WTC11 (cell line): ENCODE results near the gene FKBP10. TPM values are rescaled to one million over a fixed set of nuclear protein-coding genes. Genes with fewer than 3 reads are reported as not detected.

Experiments
- ATAC-seq: fragments of 200-7000 bp; cut with Tn5 transposase; 2 replicates; pipeline ENCODE4 v1.10.0; 2021; ENCODE audit warnings: mild to moderate bottlenecking, moderate library complexity
- CTCF ChIA-PET: fragments of 300-600 bp; sonication (Branson Sonifier 250); formaldehyde crosslinking; loops from one replicate; lab custom pipeline; 2021; ENCODE audit warnings: antibody characterized with exemption; lab: Charles Lee
- POLR2A ChIA-PET: fragments of 350-600 bp; sonication (Branson Sonifier 250); formaldehyde crosslinking; loops from one replicate; lab custom pipeline; 2021; ENCODE audit warnings: antibody characterized with exemption; lab: Charles Lee
- DNase-seq: peaks from one replicate; pipeline ENCODE4 v3.0.0; 2021; ENCODE audit warnings: low spot score
- H3K27ac Mint-ChIP-seq: 2 replicates; pipeline ENCODE4 v1.8.0; 2021; ENCODE audit warnings: mixed read lengths
- H3K27me3 Mint-ChIP-seq: 2 replicates; pipeline ENCODE4 v1.8.0; 2021; ENCODE audit warnings: low read depth, mild to moderate bottlenecking, moderate library complexity, mixed read lengths
- H3K36me3 Mint-ChIP-seq: 2 replicates; pipeline ENCODE4 v1.8.0; 2021; ENCODE audit warnings: mixed read lengths
- H3K4me1 Mint-ChIP-seq: 2 replicates; pipeline ENCODE4 v1.8.0; 2022; ENCODE audit warnings: mixed read lengths
- H3K4me3 Mint-ChIP-seq: 2 replicates; pipeline ENCODE4 v1.8.0; 2021; ENCODE audit warnings: mild to moderate bottlenecking, moderate library complexity, mixed read lengths
- H3K9me3 Mint-ChIP-seq: 2 replicates; pipeline ENCODE4 v1.8.0; 2021; ENCODE audit warnings: mixed read lengths
- ESRRA ChIP-seq: sonication (generic); formaldehyde crosslinking; IDR thresholded peaks from 2 replicates; pipeline ENCODE4 v1.8.1; 2022; ENCODE audit warnings: mild to moderate bottlenecking, missing genetic modification reagents, borderline replicate concordance
- GABPB1 ChIP-seq: sonication (generic); formaldehyde crosslinking; IDR thresholded peaks from 2 replicates; pipeline ENCODE4 v1.8.1; 2023; ENCODE audit warnings: mild to moderate bottlenecking, missing genetic modification reagents
- JUN ChIP-seq: sonication (generic); formaldehyde crosslinking; IDR thresholded peaks from 2 replicates; pipeline ENCODE4 v1.8.0; 2023; ENCODE audit warnings: mild to moderate bottlenecking, missing genetic modification reagents
- NFE2L1 ChIP-seq: sonication (generic); formaldehyde crosslinking; IDR thresholded peaks from 2 replicates; pipeline ENCODE4 v1.8.1; 2023; ENCODE audit warnings: missing genetic modification reagents
- RORB ChIP-seq: fragments of 250-450 bp; sonication (Bioruptor Pico); IDR thresholded peaks from 2 replicates; pipeline ENCODE4 v1.9.0; 2021; ENCODE audit warnings: mild to moderate bottlenecking
- SMAD4 ChIP-seq: sonication (generic); formaldehyde crosslinking; IDR thresholded peaks from 2 replicates; pipeline ENCODE4 v1.8.0; 2022; ENCODE audit warnings: mild to moderate bottlenecking, missing genetic modification reagents
- SP1 ChIP-seq: sonication (generic); formaldehyde crosslinking; conservative IDR thresholded peaks from 2 replicates; pipeline ENCODE4 v1.8.1; 2022; ENCODE audit warnings: missing genetic modification reagents
- ZNF138 ChIP-seq: sonication (generic); formaldehyde crosslinking; conservative IDR thresholded peaks from 2 replicates; pipeline ENCODE4 v1.8.1; 2022; ENCODE audit warnings: mild to moderate bottlenecking, moderate library complexity, missing genetic modification reagents
- ZNF263 ChIP-seq: sonication (generic); formaldehyde crosslinking; IDR thresholded peaks from 2 replicates; pipeline ENCODE4 v1.8.1; 2022; ENCODE audit warnings: low read depth, mild to moderate bottlenecking, moderate library complexity, missing genetic modification reagents
- ZNF671 ChIP-seq: fragments of 250-450 bp; sonication (Bioruptor Pico); IDR thresholded peaks from 2 replicates; pipeline ENCODE4 v1.8.0; 2021; ENCODE audit warnings: mild to moderate bottlenecking
- total RNA-seq: library from RNA; stranded (reverse); gene quantifications from 3 replicates; pipeline ENCODE4 v1.2.3, GENCODE V29; 2021
- TF ChIP-seq, protein P1 (sequence below): fragments of 250-450 bp; sonication (Bioruptor Pico); IDR thresholded peaks from 2 replicates; pipeline ENCODE4 v1.9.0; 2021; ENCODE audit warnings: mild to moderate bottlenecking
- TF ChIP-seq, protein P2 (sequence below): fragments of 250-450 bp; sonication (Bioruptor Pico); IDR thresholded peaks from 2 replicates; pipeline ENCODE4 v1.8.0; 2021; ENCODE audit warnings: mild to moderate bottlenecking
- TF ChIP-seq, protein P3 (sequence below): sonication (generic); formaldehyde crosslinking; IDR thresholded peaks from 2 replicates; pipeline ENCODE4 v1.8.0; 2023; ENCODE audit warnings: missing genetic modification reagents, mild to moderate bottlenecking, borderline replicate concordance
- TF ChIP-seq, protein P4 (sequence below): sonication (generic); formaldehyde crosslinking; conservative IDR thresholded peaks from 2 replicates; pipeline ENCODE4 v1.8.1; 2022; ENCODE audit warnings: mild to moderate bottlenecking, missing genetic modification reagents
- TF ChIP-seq, protein P5 (sequence below): sonication (generic); formaldehyde crosslinking; IDR thresholded peaks from 2 replicates; pipeline ENCODE4 v1.8.0; 2022; ENCODE audit warnings: missing genetic modification reagents
- TF ChIP-seq, protein P6 (sequence below): sonication (generic); formaldehyde crosslinking; IDR thresholded peaks from 2 replicates; pipeline ENCODE4 v1.8.1; 2022; ENCODE audit warnings: mild to moderate bottlenecking, moderate library complexity, missing genetic modification reagents
- TF ChIP-seq, protein P7 (sequence below): sonication (generic); formaldehyde crosslinking; IDR thresholded peaks from 2 replicates; pipeline ENCODE4 v1.8.1; 2023; ENCODE audit warnings: mild to moderate bottlenecking, missing genetic modification reagents
- TF ChIP-seq, protein P8 (sequence below): fragments of 200-600 bp; IDR thresholded peaks from 2 replicates; pipeline ENCODE4 v1.8.0; 2022; ENCODE audit warnings: antibody characterized with exemption

The FKBP10 gene
- total RNA-seq, 1 experiment from 2014 or later = 243 TPM

DNA sequence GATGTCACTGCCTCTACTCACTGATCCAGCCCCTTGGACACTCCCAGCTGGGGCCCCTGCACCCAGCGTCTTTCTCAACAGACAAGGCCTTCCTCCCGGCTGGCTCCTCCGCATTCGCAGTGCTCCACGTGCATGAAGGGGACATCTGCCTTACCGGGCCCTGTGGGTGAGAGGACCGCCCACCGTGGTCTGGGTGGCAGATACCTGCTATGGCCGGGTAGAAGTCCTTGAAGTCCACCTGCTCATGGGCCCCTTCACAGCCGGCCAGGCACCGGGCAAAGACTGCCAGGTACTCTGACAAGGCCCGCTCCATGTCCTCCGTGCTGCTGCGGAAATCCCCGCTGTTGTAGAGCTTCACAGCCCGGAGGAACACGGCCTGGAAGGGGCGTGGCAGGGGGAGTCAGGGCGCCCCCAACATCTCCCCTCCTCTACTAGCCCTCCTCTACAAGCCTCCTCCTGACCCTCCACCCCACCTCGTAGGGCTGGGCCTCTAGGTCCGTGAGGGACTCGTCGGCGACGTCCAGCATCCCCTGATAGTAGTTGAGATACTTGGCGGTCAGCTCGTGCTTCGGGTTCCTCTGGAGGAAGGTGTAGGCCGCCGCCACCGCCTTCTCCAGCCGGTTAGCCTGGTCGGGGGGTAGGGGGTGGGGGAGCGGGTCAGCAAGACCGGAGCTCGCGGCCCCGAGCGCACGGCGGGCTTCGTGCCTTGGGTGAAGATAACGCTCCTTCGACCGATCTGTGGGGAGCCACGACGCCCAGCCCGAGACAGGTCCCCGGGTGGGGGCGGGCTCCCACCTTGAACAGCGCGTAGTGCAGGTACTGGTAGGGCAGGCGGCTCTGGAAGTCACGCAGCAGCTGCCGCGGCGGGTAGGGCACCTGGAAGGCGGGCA is 1.9 kb upstream of the FKBP10 start:
- Mint-ChIP-seq H3K4me3 (peak overlapping the region; percentile 98), H3K27me3 (peaks cover 7% of the 10 kb centered on the region), H3K4me1 (peaks cover 24% of the 10 kb centered on the region), H3K27ac (no peak overlapping the region), H3K9me3 (no peaks in the 10 kb centered on the region), H3K36me3 (peaks cover 17% of the 10 kb centered on the region)
- ChIA-PET POLR2A (interaction anchor here (0.5 to 4.3 kb wide), 7 partner anchors 9 to 1522 kb away, joined by 3 to 62 read pairs (median 7); partner anchors contain the start of genes JUP and KLHL11), CTCF (interaction anchor here (0.6 to 4.6 kb wide), 34 partner anchors 8 to 262 kb away, joined by 3 to 91 read pairs (median 5); partner anchors contain the start of genes ACLY, JUP and KLHL11)
- ATAC-seq (peak; percentile 1), DNase-seq (peak; percentile 57)
- TF ChIP-seq ZNF671 (CRISPR knock-in tag) (no peak), JUN (CRISPR knock-in tag) (no peak; the same call in 1 of the 2 replicates), ZNF138 (CRISPR knock-in tag) (no peak), SMAD4 (CRISPR knock-in tag) (no peak), ZNF263 (peak; percentile 70; the same call in 1 of the 2 replicates), ESRRA (CRISPR knock-in tag) (no peak), GABPB1 (CRISPR knock-in tag) (no peak), NFE2L1 (CRISPR knock-in tag) (no peak), SP1 (CRISPR knock-in tag) (no peak), RORB (CRISPR knock-in tag) (no peak)
- TF ChIP-seq, protein P1, sequence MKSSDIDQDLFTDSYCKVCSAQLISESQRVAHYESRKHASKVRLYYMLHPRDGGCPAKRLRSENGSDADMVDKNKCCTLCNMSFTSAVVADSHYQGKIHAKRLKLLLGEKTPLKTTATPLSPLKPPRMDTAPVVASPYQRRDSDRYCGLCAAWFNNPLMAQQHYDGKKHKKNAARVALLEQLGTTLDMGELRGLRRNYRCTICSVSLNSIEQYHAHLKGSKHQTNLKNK (CRISPR knock-in tag) = no peak
- TF ChIP-seq, protein P2, sequence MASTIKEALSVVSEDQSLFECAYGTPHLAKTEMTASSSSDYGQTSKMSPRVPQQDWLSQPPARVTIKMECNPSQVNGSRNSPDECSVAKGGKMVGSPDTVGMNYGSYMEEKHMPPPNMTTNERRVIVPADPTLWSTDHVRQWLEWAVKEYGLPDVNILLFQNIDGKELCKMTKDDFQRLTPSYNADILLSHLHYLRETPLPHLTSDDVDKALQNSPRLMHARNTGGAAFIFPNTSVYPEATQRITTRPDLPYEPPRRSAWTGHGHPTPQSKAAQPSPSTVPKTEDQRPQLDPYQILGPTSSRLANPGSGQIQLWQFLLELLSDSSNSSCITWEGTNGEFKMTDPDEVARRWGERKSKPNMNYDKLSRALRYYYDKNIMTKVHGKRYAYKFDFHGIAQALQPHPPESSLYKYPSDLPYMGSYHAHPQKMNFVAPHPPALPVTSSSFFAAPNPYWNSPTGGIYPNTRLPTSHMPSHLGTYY (CRISPR knock-in tag) = no peak
- TF ChIP-seq, protein P3, sequence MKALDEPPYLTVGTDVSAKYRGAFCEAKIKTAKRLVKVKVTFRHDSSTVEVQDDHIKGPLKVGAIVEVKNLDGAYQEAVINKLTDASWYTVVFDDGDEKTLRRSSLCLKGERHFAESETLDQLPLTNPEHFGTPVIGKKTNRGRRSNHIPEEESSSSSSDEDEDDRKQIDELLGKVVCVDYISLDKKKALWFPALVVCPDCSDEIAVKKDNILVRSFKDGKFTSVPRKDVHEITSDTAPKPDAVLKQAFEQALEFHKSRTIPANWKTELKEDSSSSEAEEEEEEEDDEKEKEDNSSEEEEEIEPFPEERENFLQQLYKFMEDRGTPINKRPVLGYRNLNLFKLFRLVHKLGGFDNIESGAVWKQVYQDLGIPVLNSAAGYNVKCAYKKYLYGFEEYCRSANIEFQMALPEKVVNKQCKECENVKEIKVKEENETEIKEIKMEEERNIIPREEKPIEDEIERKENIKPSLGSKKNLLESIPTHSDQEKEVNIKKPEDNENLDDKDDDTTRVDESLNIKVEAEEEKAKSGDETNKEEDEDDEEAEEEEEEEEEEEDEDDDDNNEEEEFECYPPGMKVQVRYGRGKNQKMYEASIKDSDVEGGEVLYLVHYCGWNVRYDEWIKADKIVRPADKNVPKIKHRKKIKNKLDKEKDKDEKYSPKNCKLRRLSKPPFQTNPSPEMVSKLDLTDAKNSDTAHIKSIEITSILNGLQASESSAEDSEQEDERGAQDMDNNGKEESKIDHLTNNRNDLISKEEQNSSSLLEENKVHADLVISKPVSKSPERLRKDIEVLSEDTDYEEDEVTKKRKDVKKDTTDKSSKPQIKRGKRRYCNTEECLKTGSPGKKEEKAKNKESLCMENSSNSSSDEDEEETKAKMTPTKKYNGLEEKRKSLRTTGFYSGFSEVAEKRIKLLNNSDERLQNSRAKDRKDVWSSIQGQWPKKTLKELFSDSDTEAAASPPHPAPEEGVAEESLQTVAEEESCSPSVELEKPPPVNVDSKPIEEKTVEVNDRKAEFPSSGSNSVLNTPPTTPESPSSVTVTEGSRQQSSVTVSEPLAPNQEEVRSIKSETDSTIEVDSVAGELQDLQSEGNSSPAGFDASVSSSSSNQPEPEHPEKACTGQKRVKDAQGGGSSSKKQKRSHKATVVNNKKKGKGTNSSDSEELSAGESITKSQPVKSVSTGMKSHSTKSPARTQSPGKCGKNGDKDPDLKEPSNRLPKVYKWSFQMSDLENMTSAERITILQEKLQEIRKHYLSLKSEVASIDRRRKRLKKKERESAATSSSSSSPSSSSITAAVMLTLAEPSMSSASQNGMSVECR (CRISPR knock-in tag) = 0 out of 2 replicates have a peak, but pooled peaks have one; percentile 50
- TF ChIP-seq, protein P4, sequence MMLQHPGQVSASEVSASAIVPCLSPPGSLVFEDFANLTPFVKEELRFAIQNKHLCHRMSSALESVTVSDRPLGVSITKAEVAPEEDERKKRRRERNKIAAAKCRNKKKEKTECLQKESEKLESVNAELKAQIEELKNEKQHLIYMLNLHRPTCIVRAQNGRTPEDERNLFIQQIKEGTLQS (CRISPR knock-in tag) = no peak
- TF ChIP-seq, protein P5, sequence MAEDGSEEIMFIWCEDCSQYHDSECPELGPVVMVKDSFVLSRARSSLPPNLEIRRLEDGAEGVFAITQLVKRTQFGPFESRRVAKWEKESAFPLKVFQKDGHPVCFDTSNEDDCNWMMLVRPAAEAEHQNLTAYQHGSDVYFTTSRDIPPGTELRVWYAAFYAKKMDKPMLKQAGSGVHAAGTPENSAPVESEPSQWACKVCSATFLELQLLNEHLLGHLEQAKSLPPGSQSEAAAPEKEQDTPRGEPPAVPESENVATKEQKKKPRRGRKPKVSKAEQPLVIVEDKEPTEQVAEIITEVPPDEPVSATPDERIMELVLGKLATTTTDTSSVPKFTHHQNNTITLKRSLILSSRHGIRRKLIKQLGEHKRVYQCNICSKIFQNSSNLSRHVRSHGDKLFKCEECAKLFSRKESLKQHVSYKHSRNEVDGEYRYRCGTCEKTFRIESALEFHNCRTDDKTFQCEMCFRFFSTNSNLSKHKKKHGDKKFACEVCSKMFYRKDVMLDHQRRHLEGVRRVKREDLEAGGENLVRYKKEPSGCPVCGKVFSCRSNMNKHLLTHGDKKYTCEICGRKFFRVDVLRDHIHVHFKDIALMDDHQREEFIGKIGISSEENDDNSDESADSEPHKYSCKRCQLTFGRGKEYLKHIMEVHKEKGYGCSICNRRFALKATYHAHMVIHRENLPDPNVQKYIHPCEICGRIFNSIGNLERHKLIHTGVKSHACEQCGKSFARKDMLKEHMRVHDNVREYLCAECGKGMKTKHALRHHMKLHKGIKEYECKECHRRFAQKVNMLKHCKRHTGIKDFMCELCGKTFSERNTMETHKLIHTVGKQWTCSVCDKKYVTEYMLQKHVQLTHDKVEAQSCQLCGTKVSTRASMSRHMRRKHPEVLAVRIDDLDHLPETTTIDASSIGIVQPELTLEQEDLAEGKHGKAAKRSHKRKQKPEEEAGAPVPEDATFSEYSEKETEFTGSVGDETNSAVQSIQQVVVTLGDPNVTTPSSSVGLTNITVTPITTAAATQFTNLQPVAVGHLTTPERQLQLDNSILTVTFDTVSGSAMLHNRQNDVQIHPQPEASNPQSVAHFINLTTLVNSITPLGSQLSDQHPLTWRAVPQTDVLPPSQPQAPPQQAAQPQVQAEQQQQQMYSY (CRISPR knock-in tag) = no peak
- TF ChIP-seq, protein P6, sequence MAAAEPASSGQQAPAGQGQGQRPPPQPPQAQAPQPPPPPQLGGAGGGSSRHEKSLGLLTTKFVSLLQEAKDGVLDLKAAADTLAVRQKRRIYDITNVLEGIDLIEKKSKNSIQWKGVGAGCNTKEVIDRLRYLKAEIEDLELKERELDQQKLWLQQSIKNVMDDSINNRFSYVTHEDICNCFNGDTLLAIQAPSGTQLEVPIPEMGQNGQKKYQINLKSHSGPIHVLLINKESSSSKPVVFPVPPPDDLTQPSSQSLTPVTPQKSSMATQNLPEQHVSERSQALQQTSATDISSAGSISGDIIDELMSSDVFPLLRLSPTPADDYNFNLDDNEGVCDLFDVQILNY (CRISPR knock-in tag) = no peak
- TF ChIP-seq, protein P7, sequence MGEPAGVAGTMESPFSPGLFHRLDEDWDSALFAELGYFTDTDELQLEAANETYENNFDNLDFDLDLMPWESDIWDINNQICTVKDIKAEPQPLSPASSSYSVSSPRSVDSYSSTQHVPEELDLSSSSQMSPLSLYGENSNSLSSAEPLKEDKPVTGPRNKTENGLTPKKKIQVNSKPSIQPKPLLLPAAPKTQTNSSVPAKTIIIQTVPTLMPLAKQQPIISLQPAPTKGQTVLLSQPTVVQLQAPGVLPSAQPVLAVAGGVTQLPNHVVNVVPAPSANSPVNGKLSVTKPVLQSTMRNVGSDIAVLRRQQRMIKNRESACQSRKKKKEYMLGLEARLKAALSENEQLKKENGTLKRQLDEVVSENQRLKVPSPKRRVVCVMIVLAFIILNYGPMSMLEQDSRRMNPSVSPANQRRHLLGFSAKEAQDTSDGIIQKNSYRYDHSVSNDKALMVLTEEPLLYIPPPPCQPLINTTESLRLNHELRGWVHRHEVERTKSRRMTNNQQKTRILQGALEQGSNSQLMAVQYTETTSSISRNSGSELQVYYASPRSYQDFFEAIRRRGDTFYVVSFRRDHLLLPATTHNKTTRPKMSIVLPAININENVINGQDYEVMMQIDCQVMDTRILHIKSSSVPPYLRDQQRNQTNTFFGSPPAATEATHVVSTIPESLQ (CRISPR knock-in tag) = no peak
- TF ChIP-seq, protein P8, sequence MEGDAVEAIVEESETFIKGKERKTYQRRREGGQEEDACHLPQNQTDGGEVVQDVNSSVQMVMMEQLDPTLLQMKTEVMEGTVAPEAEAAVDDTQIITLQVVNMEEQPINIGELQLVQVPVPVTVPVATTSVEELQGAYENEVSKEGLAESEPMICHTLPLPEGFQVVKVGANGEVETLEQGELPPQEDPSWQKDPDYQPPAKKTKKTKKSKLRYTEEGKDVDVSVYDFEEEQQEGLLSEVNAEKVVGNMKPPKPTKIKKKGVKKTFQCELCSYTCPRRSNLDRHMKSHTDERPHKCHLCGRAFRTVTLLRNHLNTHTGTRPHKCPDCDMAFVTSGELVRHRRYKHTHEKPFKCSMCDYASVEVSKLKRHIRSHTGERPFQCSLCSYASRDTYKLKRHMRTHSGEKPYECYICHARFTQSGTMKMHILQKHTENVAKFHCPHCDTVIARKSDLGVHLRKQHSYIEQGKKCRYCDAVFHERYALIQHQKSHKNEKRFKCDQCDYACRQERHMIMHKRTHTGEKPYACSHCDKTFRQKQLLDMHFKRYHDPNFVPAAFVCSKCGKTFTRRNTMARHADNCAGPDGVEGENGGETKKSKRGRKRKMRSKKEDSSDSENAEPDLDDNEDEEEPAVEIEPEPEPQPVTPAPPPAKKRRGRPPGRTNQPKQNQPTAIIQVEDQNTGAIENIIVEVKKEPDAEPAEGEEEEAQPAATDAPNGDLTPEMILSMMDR = no peak
